HepG2 (cell line): Measurements from ENCODE around the gene WDR37. TPM values are rescaled to one million over a fixed set of nuclear protein-coding genes. Genes with fewer than 3 reads are reported as not detected.

Source experiments
- ATAC-seq: fragments of 200-7000 bp; cut with Tn5 transposase; 3 replicates; pipeline ENCODE4 v1.9.1; 2020; ENCODE audit warnings: mild to moderate bottlenecking, moderate library complexity
- BruUV-seq: library from RNA; stranded (reverse); fragments of 400-500 nt; replicated peaks from 2 replicates; lab custom pipeline; 2021; lab: Mats Ljungman, UMichigan
- CTCF ChIA-PET: fragments of 300-600 bp; formaldehyde crosslinking; extraction: SDS; loops from one replicate; lab custom pipeline; 2021; ENCODE audit warnings: low total read pairs, inconsistent platforms, low intra/inter-chr PET ratio; lab: Yijun Ruan, JAX
- POLR2A ChIA-PET: fragments of 350-600 bp; sonication (Branson Sonifier 250); formaldehyde crosslinking; loops from one replicate; lab custom pipeline; 2020; ENCODE audit warnings: antibody characterized with exemption, inconsistent platforms; lab: Yijun Ruan, JAX
- DNase-seq: peaks from one replicate; pipeline ENCODE4 v3.0.0-alpha.2; 2015; ENCODE audit warnings: low spot score
- FAIRE-seq: peaks from 3 replicates; lab custom pipeline; 2011; peaks lifted over from hg19 to GRCh38; lab: Jason Lieb, UNC
- H2AFZ ChIP-seq: one replicate; pipeline ENCODE4 v1.6.1; 2011; ENCODE audit warnings: low read length, inconsistent platforms
- H3K27ac ChIP-seq: fragments of 300-600 bp; 3 replicates; pipeline ENCODE4 v1.8.0; 2011; ENCODE audit warnings: mixed run types, mild to moderate bottlenecking, mixed read lengths, low read length, inconsistent platforms; ENCODE audit not compliant: insufficient read depth; ENCODE audit errors: extremely low read length
- H3K27me3 ChIP-seq, 2 experiments: fragments of 200-600 bp in 1 of 2; 2 replicates in 1 of 2; 3 replicates in 1 of 2; pipeline versions ENCODE4 v1.6.0 to v1.8.0; 2011; ENCODE audit warnings: low read length in 2 of 2, mild to moderate bottlenecking in 2 of 2, moderate library complexity in 2 of 2, inconsistent platforms in 1 of 2; ENCODE audit not compliant: insufficient read depth in 2 of 2, control insufficient read depth in 1 of 2
- H3K36me3 ChIP-seq, 2 experiments: fragments of 200-600 bp in 1 of 2; replicated peaks in 1 of 2; 2 replicates in 1 of 2; 3 replicates in 1 of 2; pipeline versions ENCODE4 v1.5.1 to v1.8.0; 2011; ENCODE audit warnings: low read length in 2 of 2, inconsistent platforms in 1 of 2; ENCODE audit not compliant: insufficient read depth in 2 of 2, control insufficient read depth in 1 of 2
- H3K4me1 ChIP-seq: 2 replicates; pipeline ENCODE4 v1.5.1; 2012; ENCODE audit warnings: low read length, inconsistent platforms; ENCODE audit not compliant: insufficient read depth
- H3K4me2 ChIP-seq: 2 replicates; pipeline ENCODE4 v1.6.0; 2011; ENCODE audit warnings: low read depth, low read length, inconsistent platforms
- H3K4me3 ChIP-seq, 3 experiments: fragments of 200-600 bp in 1 of 3; sonication (generic), shearing (Covaris generic) in 1 of 3; replicated peaks in 1 of 3; 2 replicates each; pipeline ENCODE4 v1.5.1; 2011 to 2016; ENCODE audit warnings: low read length in 3 of 3, inconsistent platforms in 2 of 3, low read depth in 2 of 3, mild to moderate bottlenecking in 2 of 3, control low read depth in 1 of 3, mixed read lengths in 1 of 3; ENCODE audit not compliant: insufficient read depth in 1 of 3
- H3K79me2 ChIP-seq: one replicate; pipeline ENCODE4 v1.6.1; 2011; ENCODE audit warnings: low read length, inconsistent platforms; ENCODE audit not compliant: insufficient read depth
- H3K9ac ChIP-seq: 2 replicates; pipeline ENCODE4 v1.6.0; 2011; ENCODE audit warnings: mild to moderate bottlenecking, low read depth, low read length, inconsistent platforms; ENCODE audit not compliant: insufficient read depth
- H3K9me3 ChIP-seq: 2 replicates; pipeline ENCODE4 v1.5.1; 2012; ENCODE audit warnings: mild to moderate bottlenecking, low read length
- H4K20me1 ChIP-seq: 2 replicates; pipeline ENCODE4 v1.6.0; 2011; ENCODE audit warnings: inconsistent platforms, mild to moderate bottlenecking, low read length, moderate library complexity; ENCODE audit not compliant: insufficient read depth
- AGO2 ChIP-seq: fragments of 200-400 bp; formaldehyde crosslinking; optimal IDR thresholded peaks from 2 replicates; pipeline ENCODE3; 2017; ENCODE audit warnings: mild to moderate bottlenecking, low read depth, low read length, moderate library complexity
- MBD4 ChIP-seq: IDR thresholded peaks from 2 replicates; pipeline ENCODE4 v1.6.1; 2012; ENCODE audit warnings: low read length, inconsistent platforms, borderline replicate concordance
- NFE2L1 ChIP-seq: sonication (generic); formaldehyde crosslinking; IDR thresholded peaks from 2 replicates; pipeline ENCODE4 v1.4.0; 2020; ENCODE audit warnings: missing genetic modification reagents, mild to moderate bottlenecking, borderline replicate concordance
- ZFP36 ChIP-seq: fragments of 150-350 bp; IDR thresholded peaks from 2 replicates; pipeline ENCODE4 v1.6.1; 2018; ENCODE audit warnings: borderline replicate concordance, low read length, low read depth; ENCODE audit not compliant: partially characterized antibody
- ZSCAN12 ChIP-seq: sonication (generic); formaldehyde crosslinking; IDR thresholded peaks from 2 replicates; pipeline ENCODE4 v1.9.0; 2021; ENCODE audit warnings: mild to moderate bottlenecking, missing genetic modification reagents
- WGBS: methylation state at CpG from one replicate; pipeline ENCODE4 v1.1.6; 2017; ENCODE audit warnings: low lambda C conversion rate; 5-methylcytosine and 5-hydroxymethylcytosine counted together
- in situ Hi-C: cut with HindIII; loops from 2 replicates; pipeline ENCODE4 v1.10.0; 2017; ENCODE audit warnings: low pct_unique_long_range_greater_than_20kb; ENCODE audit not compliant: extremely low pct_ligation_motif_present
- intact Hi-C: fragments of 100-400 bp; cut with micrococcal nuclease; formaldehyde crosslinking; loops from one replicate; pipeline ENCODE4 v1.10.0; 2022; ENCODE audit not compliant: unreplicated experiment
- polyA plus RNA-seq, 8 experiments: library from polyadenylated mRNA; depleted of rRNA in 3 of 8; stranded (reverse) in 7 of 8; unstranded in 1 of 8; fragments of >200 nt; fragmentation: Illumina TruSeq in 4 of 8; extraction: Trizol in 4 of 8; gene quantifications; 2 replicates each; pipeline versions ENCODE4 v1.2.1 to v1.2.3, GENCODE V29; 2011 to 2016; ENCODE audit warnings: low read depth in 4 of 8, missing spikeins in 1 of 8, mixed read lengths in 1 of 8; ENCODE audit not compliant: insufficient read depth in 1 of 8
- total RNA-seq, 5 experiments: library from RNA; depleted of rRNA; stranded (reverse); fragments of >200 nt; fragmentation: Illumina TruSeq; extraction: Trizol; gene quantifications; 2 replicates each; pipeline ENCODE4 v1.2.3, GENCODE V29; 2016; ENCODE audit warnings: low read depth in 1 of 5
- TF ChIP-seq, protein P1 (sequence below): sonication (generic); formaldehyde crosslinking; IDR thresholded peaks from 2 replicates; pipeline ENCODE4 v1.5.0; 2020; ENCODE audit warnings: mild to moderate bottlenecking, missing genetic modification reagents, moderate library complexity
- TF ChIP-seq, protein P2 (sequence below): sonication (generic); formaldehyde crosslinking; IDR thresholded peaks from 2 replicates; pipeline ENCODE4 v1.4.0; 2020; ENCODE audit warnings: missing genetic modification reagents, mild to moderate bottlenecking, borderline replicate concordance
- TF ChIP-seq, protein P3 (sequence below), 2 experiments: sonication (generic) in 1 of 2; formaldehyde crosslinking in 1 of 2; IDR thresholded peaks; 2 replicates each; pipeline versions ENCODE4 v1.6.1 to v1.9.0; 2014 to 2022; ENCODE audit warnings: antibody characterized with exemption in 1 of 2, borderline replicate concordance in 1 of 2, inconsistent platforms in 1 of 2, low read depth in 1 of 2, missing genetic modification reagents in 1 of 2

Gene WDR37
- total and polyA plus RNA-seq, 2 of the 13 experiments (the other 11 are each of a cell fraction or from before 2014, with no cell fraction given): 5.9 to 7.5 TPM

DNA sequence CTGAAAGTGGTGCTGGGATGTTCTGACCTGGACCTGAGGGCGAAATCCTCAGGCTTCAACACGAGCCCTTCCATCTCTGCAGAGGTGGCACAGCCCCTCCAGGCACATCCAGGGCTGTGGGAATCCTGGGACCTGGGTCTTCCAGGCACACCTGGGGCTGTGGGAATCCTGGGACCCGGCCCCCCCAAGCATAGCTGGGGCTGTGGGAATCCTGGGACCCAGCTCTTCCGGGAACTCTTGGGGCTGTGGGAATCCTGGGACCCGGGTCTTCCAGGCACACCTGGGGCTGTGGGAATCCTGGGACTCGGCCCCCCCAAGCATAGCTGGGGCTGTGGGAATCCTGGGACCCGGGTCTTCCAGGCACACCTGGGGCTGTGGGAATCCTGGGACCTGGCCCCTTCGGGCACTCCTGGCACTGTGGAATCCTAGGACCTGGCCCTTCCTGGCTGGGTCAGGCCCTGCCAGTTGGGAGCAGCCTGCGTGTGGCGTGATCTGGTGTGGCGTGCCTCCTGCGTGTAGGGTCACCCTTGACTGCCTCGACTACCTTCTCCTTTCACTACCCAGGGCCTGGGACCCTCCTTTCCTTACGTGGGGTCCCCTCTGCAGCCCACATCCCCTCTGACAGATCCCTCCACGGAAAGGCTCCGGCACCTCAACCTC, 124.0 kb downstream of the WDR37 start:
- Histone ChIP-seq H3K9me3 (no peaks in the 10 kb centered on the region), H3K4me2 (no peak overlapping the region), H4K20me1 (no peaks in the 10 kb centered on the region), H3K4me1 (no peaks in the 10 kb centered on the region), H3K79me2 (no peaks in the 10 kb centered on the region), H3K4me3 (no peak overlapping the region), H3K27me3 (peaks cover 17 to 83% of the 10 kb centered on the region in 2 experiments; a peak in 4 of 5 replicates), H3K36me3 (no peaks in the 10 kb centered on the region), H3K27ac (no peak overlapping the region), H2AFZ (no peak overlapping the region), H3K9ac (no peak overlapping the region)
- DNase-seq (no peak), ATAC-seq (no peak), FAIRE-seq (no peak)
- ChIA-PET CTCF (no interaction called here), POLR2A (no interaction called here)
- TF ChIP-seq, protein P1, sequence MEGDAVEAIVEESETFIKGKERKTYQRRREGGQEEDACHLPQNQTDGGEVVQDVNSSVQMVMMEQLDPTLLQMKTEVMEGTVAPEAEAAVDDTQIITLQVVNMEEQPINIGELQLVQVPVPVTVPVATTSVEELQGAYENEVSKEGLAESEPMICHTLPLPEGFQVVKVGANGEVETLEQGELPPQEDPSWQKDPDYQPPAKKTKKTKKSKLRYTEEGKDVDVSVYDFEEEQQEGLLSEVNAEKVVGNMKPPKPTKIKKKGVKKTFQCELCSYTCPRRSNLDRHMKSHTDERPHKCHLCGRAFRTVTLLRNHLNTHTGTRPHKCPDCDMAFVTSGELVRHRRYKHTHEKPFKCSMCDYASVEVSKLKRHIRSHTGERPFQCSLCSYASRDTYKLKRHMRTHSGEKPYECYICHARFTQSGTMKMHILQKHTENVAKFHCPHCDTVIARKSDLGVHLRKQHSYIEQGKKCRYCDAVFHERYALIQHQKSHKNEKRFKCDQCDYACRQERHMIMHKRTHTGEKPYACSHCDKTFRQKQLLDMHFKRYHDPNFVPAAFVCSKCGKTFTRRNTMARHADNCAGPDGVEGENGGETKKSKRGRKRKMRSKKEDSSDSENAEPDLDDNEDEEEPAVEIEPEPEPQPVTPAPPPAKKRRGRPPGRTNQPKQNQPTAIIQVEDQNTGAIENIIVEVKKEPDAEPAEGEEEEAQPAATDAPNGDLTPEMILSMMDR (CRISPR knock-in tag): no peak
- TF ChIP-seq ZSCAN12 (CRISPR knock-in tag): no peak
- no peak for TF ChIP-seq MBD4
- TF ChIP-seq, protein P2, sequence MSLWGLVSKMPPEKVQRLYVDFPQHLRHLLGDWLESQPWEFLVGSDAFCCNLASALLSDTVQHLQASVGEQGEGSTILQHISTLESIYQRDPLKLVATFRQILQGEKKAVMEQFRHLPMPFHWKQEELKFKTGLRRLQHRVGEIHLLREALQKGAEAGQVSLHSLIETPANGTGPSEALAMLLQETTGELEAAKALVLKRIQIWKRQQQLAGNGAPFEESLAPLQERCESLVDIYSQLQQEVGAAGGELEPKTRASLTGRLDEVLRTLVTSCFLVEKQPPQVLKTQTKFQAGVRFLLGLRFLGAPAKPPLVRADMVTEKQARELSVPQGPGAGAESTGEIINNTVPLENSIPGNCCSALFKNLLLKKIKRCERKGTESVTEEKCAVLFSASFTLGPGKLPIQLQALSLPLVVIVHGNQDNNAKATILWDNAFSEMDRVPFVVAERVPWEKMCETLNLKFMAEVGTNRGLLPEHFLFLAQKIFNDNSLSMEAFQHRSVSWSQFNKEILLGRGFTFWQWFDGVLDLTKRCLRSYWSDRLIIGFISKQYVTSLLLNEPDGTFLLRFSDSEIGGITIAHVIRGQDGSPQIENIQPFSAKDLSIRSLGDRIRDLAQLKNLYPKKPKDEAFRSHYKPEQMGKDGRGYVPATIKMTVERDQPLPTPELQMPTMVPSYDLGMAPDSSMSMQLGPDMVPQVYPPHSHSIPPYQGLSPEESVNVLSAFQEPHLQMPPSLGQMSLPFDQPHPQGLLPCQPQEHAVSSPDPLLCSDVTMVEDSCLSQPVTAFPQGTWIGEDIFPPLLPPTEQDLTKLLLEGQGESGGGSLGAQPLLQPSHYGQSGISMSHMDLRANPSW (CRISPR knock-in tag): no peak
- no peak for TF ChIP-seq AGO2
- TF ChIP-seq NFE2L1 (CRISPR knock-in tag): no peak
- no peak for TF ChIP-seq ZFP36
- TF ChIP-seq, protein P3, sequence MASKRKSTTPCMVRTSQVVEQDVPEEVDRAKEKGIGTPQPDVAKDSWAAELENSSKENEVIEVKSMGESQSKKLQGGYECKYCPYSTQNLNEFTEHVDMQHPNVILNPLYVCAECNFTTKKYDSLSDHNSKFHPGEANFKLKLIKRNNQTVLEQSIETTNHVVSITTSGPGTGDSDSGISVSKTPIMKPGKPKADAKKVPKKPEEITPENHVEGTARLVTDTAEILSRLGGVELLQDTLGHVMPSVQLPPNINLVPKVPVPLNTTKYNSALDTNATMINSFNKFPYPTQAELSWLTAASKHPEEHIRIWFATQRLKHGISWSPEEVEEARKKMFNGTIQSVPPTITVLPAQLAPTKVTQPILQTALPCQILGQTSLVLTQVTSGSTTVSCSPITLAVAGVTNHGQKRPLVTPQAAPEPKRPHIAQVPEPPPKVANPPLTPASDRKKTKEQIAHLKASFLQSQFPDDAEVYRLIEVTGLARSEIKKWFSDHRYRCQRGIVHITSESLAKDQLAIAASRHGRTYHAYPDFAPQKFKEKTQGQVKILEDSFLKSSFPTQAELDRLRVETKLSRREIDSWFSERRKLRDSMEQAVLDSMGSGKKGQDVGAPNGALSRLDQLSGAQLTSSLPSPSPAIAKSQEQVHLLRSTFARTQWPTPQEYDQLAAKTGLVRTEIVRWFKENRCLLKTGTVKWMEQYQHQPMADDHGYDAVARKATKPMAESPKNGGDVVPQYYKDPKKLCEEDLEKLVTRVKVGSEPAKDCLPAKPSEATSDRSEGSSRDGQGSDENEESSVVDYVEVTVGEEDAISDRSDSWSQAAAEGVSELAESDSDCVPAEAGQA (IDR thresholded peaks at IDR 0.05; ENCODE audit: low read depth): no peak
- TF ChIP-seq, protein P3 (CRISPR knock-in tag; IDR thresholded peaks at IDR 0.05; ENCODE audit: borderline replicate concordance): no peak
- intact Hi-C loops: no loop called here
- in situ Hi-C loops: no loop called here
- 17% methylated on average over 5 of the region's 16 CpGs for WGBS
- no TSS peak for BruUV-seq
